NCI-H2227 treated with DMSO at 0.1 percent for 48 hours (cell line): ENCODE results near the gene PARN.
"Not testable (repeated sequence)": the region's sequence is repeated elsewhere in the genome, so short reads cannot be mapped to it uniquely, and the experiment has no call there.

Source experiments
- DNase-seq: peaks from one replicate; lab custom pipeline; 2025; lab: John Stamatoyannopoulos, UW

The PARN gene

DNA sequence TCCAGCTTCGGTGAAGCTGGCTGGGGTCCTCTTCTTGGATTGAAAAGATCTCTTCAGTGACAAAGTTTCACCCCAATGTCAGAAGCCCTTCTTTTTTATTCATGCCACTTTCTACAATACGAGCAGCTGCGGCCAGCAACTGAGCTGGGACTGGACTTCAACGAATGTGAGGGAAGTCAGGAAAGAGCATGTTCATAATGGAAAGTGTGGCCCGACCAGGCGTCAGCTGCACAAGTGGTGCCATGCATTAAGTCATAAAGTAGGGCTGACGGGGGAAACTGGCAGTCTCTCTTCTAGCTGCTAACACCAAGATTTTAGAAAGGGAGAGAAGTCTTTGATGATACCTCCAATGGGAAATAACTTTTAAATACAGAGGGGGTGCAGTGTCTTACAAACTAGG lies 192.6 kb downstream of the PARN start:
- DNase-seq, result no peak

DNA sequence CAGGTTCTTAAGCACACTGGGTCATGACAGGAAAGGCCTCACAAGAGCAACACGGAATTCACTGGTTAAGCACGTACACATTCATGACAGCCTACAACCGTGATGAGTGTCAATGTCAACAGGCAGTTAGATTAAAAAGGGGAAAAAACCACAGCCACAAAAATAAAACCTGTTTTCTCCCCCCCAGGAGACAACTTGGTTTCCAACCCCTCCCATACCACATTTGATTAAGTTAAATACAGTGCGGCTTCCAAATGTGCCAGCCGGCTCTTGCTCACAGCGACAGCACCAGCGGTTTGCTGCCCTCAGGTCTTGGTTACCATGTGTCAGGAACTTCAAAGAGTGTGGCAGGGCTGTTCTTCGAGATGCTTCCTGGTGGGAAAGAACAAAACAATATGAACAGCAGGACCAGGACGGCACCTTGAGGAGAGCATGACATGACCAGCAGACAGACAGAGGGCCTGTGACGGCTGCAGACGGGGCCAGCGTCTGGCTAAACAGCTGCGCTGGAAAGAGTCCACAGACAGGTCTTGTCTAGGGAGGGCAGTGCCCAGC lies 193.6 kb downstream of the PARN start:
- no peak for DNase-seq

DNA sequence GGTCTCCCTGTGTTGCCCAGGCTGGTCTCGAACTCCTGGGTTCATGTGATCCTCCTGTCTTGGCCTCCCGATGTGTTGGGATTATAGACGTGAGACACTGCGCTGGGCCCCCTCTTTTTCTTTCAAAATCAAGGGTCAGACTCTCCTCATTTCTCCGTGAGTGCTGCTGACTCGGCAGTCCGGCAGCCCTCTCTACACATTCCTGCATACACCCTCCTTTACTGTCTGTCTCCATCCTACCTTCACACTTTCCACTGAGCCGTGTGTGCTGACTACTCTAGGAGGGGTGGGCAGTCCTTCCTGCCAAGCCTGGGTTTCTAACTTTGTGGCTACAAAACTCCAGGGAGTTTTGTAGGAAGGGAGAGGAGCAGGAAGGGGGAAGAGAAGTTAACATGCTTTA lies 195.2 kb downstream of the PARN start:
- no peak for DNase-seq

DNA sequence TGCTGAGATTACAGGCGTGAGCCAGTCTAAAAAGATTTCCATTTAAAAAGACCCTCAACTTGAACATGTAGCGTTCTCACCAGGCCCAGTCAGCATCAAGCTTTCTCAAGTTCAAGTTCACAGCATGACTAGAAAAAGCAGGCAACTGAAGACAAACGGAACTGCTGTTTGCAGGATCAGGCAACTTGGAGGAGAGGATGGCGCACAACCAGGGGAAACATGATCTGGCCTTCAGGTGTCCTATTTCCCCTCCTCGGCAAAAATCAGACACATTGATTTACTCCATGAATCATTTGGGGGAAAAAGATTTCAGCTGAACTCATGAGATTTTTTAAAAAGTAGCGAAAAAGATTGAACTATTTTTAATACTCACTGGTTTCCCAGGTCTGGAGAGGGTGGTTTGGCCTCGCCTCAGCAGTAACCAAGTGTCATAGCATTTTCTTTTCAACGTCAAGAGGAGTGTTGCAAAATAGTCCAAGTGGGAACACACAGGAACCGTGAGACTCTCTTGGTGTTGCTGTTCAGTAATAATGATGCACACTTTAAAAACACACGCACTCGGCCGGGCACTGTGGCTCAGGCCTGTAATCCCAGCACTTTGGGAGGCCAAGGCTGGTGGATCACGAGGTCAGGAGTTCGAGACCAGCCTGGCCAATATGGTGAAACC lies 201.0 kb downstream of the PARN start:
- not testable (repeated sequence) for DNase-seq

DNA sequence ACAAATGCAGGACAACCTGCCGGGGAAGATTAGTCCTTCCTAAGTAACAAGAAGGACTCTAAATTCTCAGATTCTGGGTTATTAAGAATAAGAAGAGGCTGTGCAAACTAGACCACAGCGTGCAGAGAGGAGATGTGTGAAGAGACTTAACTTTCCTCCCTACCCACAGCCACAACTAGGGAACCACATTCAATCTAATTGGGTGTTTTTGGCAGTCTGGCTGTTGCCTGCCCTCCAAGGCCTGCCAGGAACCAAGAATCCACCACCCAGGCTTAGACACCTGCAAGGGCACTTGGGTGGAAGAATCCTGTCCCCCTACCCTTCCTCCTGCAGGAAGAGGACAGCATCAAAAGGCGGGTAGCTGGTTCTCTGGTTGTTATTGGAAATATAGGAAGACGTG lies 202.0 kb downstream of the PARN start:
- DNase-seq, result no peak

DNA sequence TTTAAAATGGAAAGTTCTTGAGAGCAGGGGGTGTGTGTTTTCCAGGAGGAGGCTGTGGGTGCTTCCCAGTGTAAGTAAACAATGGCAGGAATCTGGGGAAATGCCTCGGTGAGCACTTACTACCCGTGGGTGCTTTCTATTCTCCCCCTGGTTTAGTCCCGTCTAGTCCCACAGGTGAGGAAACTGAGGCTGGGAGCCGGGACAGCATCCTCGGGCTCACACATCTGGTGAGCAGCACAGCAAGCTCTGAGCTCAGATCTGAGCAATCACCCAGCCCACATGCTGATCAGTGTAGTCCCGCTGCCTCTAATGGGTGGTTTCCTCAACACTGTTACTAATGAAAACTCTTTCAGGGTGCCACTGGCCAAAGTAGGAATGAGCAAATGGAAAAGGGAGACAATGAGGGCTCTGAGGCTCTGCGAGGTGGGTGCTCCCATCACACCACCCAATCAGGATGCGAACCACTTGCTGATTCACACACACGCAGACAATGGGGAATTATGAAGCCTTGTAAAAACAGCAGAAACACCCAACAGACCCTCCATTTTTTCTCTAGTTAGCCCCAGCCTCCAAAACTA lies 202.6 kb downstream of the PARN start:
- DNase-seq, result no peak

DNA sequence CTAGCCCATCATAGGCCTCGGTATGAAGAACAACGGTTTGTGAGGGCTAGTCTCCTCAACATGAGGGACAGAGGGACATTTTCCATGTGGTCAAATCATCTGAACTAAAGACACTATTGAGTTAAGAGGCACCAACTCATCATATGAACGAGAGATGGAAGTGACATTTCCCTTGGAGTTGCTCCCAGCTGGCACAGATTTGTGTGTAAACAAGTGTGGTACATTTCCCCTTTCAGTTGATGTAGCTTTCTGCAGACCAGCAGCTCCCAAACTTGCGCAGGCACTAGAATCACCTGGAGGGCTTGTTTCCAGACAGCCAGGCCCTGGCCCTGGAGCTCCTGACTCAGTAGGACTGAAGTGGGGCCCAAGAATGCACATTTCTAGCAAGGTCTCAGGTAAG lies 205.5 kb downstream of the PARN start:
- no peak for DNase-seq

DNA sequence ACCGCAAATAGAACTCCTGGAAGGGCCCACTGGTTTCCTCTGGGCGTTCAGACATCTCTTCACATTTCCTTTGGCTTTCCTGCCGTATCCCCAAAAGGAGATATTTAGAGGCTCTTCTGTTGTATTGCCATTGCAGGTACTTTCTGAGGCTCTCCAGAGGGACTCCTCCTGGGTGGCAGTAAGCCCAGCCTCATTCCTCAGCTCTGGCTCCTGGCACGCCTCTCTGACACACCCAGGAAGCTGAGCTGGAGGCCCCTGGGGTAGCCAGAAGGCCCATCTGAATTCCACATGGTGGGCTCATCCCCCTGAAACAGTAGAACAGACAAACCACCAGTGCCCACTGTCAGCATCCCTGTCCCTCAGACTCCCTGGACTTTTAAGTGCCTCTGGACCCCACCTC lies 206.7 kb downstream of the PARN start:
- DNase-seq, result no peak

DNA sequence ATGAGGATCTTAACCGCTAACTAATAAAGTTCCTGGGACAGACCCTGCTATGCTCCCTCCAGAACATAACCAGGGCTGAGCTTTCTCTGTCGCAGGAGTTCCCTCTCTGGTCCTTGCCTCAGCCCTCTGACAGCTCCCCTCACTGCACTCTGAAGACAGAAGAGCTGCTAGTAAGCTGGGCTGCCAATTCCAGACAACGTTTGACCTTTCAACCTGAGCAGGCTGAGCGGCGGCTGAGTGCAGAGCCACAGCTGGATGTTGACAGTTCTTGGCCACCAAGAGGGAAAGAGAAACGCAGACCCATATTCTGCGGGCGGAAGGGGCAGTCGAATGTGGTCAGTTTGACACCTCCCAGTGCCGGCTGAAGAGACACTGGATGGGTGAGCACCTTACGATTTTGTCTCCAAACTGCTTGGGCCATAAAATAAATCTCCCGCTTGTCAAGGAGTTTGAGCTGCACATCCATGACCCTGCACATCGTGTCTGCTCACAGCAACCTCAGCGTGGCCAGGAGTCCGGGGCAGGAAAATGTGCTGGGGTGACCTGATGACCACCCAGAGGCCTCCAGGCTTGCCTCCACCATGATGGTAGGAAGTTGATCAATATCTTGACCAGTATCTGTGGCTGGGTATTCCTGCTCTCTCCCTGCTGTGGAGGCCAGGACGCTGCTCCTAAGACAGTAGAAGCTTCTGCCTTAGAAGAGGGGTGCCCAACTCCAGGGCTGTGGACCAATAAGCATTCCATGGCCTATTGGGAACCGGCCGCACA lies 209.2 kb downstream of the PARN start:
- peak; percentile 28 for DNase-seq

DNA sequence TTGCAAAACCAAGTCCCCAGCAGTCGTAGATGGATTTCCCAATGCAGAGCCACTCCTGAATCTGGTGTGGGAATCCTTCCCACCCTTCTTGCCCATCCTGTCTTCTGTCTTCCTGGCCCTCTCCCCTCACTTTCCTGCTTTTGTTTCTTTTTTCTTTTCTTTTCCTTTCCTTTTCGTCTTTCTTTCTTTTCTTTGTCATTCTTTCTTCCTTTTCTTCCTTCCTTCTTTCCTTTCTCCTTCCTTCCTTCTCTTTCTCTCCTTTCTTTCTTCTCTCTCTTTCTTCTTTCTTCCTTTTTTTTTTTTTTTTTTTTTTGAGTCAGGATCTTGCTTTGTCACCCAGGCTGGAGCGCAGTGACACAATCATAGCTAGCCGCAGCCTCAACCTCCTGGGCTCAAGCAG lies 209.8 kb downstream of the PARN start:
- not testable (repeated sequence) for DNase-seq

DNA sequence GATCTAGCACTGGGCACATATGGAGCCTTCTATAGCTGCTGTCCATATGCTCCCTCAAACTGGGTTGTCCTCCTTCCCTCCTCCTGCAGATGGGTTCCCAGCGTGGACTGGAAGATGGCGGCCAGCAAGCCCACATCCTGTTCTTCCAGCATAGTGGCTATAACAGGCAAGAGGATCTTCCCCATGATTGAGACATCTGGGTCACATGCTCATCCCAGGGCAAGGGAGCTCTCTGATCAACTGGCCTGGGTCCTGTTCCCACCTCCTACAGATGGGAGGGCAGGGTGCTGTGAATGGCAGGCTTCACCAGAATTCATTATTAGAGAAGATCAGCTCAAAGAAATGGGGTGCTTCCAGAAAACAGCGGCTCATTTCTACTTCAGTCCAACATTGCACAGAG lies 210.2 kb downstream of the PARN start:
- DNase-seq, result no peak

DNA sequence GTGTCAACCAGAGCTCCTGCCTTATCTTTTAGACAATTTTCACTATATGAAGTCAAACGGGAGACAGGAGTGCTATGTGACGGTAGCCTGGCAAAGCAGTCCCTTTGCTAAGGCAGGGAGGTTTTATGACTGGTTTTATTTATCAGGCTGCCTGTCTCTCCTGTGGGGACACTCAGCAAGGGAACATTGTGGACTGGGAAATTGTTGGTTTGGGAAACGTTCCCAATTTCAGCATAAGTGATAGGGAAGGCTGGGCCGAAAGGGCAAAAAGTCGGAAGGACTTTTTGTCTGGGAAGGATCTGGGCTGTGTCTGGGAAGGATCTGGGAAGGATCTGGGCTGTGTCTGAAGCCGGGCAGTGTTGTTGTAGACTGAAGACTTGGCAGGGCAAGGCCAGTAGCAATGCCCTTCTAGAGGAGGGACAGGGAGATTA lies 211.2 kb downstream of the PARN start:
- DNase-seq, result no peak

DNA sequence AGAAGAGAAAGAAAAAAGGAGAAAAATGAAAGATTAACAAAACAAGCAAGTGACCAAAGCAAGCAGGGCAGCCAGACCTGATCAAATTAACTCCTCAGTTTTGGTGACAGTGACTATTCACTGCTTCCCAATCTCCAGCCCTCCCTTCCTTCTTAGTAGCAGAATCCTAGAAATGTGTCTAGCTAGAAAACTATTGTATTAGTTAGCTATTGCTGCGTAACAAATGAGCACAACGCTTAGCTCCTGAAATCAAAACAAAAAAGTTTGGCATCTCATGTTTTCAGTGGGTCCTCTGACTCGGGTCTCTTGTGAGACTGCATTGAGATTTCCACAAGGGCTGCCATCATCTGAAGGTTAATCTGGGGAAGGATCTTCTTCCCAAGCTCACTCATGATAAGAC lies 213.9 kb downstream of the PARN start:
- no peak for DNase-seq

DNA sequence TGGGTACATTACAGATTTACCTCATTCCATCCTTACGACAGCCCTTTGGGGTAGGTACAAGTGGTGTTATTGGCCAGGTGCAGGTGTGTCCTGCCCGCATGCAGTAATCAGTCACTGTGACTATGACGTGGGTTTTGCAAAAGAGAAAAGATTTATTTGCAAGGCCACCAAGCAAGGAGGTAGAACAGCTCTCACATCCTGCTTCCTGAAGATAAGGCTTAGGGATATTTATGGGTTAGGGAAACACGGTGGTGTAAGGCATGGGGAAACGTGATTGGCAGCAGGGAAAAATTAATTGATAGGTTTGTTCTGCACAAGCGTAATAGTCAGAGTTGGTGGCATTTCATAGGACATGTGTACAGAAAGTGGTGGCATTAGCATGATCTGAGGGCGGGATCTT lies 214.8 kb downstream of the PARN start:
- no peak for DNase-seq

DNA sequence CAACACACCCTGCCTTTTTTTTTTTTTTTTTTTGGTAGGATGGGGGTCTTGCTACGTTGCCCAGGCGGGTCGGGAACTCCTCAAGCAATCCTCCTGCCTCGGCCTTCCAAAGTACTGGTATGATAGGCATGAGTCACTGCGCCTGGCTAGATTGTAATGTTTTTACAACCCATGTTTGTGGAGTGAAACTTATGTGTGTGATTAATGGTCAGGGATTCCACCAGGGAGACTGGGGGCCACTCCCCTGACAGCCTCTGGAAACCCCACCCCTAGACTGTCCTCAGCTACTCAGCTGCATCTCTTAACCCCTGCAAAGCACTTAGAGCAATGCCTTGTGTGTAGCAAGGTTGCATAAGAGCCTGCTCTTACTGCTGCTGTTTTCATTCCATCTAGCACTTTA lies 220.5 kb downstream of the PARN start:
- DNase-seq, result no peak

DNA sequence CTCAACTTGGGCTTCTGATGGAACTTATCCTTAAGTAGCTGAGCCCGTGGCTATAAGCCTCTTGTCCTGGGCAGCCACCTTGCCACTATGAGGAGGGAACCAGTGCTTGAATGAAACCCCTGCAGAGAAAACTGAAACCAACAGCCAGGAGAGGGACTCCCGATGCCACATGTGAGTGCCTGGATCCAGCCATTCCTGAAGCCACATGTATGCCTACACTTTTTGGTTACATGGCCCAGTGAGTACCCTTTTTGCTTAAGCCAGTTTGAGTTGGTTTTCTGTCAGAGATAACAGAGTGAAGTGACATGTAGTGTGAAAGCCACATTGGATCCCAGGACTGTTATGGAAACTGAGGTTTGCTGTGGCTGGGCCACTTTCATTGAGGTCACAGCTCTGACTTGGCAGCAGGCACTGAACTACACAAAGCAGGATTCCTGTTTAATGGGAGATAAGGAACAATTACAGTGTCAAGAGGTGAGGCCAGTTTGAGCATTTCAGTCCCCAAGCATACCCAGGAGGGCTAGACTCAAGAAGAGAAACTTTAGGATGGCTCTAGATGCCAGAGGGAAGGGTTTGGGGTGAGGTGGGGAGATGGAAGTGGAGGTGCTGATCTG lies 222.2 kb downstream of the PARN start:
- DNase-seq, result no peak

DNA sequence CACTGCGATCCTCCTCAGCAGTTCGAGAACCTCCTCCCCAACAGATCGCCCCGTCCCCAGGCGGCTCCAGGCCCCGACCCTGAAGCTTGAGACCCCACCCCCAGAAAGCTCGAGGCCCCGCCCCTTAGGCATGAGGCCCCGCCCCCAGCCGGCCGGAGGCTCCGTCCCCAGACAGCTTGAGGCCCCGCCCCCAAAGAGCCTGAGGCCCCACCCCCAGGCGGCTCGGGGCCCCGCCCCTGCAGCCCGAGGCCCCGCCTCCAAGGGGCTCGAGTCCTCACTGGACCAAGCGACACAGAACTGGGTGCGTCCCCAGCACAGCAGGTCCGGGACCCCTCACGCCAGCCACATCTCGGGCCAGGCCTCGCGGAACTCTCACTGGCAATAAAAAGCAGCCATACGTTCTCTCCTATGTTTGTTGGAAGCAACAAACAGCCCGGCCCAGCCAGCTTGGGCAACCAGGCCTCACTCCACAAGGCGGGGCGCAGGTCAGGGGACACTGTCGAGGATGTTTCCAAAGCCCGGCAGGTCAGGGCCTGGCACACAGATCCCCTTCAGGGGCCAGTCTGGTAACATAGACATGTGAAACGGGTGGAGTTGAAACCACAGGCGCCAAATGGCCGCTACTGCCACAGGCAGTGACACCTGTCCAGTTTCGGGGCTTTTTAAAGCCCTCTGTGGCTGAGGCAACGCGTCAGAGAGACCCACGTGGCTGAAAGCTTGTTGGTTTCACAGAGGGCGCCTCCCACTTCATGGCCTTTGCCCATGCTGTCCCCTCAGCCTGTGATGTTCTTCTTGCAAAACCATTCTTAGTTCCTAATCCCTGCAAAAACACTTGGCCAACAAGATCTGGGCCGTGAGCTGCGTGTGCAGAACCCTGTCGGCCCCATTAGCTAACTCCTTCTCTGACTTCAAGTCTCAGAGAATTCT lies 224.2 kb downstream of the PARN start:
- no peak for DNase-seq

DNA sequence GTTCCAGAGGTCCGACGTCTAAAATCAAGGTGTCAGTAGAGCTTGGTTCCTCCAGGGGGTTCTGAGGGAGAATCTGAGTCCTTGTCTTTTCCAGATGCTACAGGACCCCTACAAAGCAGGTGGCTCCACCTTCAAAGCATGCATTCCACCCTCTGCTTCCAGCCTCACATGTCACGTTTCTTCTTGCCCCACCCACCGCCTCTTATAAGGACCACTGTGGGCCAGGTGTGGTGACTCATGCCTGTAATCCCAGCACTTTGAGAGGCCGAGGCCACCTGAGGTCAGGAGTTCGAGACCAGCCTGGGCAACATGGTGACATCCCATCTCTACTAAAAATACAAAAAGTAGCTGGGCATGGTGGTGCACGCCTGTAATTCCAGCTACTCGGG lies 227.1 kb downstream of the PARN start:
- DNase-seq, result not testable (repeated sequence)

DNA sequence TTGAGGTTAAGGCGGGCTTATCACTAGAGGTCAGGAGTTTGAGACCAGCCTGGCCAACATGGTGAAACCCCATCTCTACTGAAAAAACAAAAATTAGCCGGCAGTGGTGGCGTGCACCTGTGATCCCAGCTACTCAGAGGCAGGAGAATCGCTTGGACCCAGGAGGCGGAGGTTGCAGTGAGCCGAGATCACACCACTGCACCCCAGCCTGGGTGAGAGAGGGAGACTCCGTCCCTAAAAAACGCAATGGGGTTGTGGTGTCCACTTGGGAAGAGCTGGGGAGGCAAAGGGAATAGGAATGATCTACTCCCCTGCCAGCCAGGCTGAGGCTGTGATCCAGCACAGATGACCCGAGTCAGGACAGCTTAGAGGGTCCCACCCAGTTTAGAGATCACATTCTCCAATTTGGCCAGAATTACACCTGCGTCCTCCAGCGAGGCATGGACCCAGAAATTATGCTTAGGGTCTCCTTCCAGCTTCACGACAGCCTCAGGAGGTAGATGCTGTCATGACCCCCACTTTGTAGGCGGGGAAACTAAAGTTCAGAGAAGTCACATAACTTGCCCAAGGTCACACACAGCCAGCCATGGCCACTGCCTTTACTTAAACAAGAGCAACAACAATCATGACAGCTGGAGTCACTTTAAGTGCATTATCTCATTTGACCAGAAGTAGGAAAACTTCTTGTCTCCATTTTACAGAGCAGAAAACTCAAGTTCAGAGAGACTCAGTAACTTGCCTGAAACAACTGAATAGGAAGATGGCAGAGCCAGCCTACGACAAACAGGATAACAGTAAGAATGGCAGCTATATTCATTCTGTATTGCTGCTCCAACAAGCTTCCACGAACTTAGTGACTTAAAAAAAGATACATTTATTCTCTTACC lies 227.7 kb downstream of the PARN start:
- DNase-seq, result not testable (repeated sequence)

DNA sequence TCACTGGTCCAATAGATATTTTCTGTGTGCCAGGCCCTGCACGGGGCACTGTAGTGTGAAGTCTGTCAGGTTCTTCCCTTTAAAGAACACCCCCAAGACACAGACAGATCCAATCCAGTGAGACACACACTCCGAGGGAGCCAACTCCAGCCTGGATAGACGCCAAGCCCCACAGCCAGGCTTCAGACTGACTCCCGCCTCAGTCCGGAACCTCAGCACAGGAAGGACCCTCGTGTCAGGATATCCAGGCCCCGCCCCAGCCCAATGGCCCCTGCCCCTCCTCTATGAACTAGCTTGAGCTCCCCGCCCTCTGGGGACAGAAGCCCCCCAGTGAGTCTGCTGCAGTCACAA lies 228.4 kb downstream of the PARN start:
- DNase-seq, result not testable (repeated sequence)
